AG04449 (cell line): ENCODE measurements around the gene RRBP1.

Experiments
- CTCF ChIA-PET: fragments of 350-600 bp; formaldehyde crosslinking; extraction: SDS; loops from one replicate; lab custom pipeline; 2021; ENCODE audit warnings: antibody characterized with exemption; lab: Yijun Ruan, JAX
- POLR2A ChIA-PET: fragments of 400-600, 350-600 bp; formaldehyde crosslinking; extraction: SDS; loops from one replicate; lab custom pipeline; 2020; ENCODE audit warnings: antibody characterized with exemption, inconsistent platforms; lab: Yijun Ruan, JAX
- DNase-seq: peaks from one replicate; pipeline ENCODE4 v3.0.0-alpha.2; 2010; ENCODE audit warnings: low read depth, low spot score
- H3K4me3 ChIP-seq: 2 replicates; pipeline ENCODE4 v1.5.1; 2011; ENCODE audit warnings: low read depth, mild to moderate bottlenecking, control low read depth, low read length
- CTCF ChIP-seq: IDR thresholded peaks from one replicate; pipeline ENCODE4 v1.5.1; 2011; ENCODE audit warnings: mild to moderate bottlenecking, moderate library complexity, low read length, control low read depth, inconsistent platforms; ENCODE audit not compliant: insufficient read depth; ENCODE audit errors: missing control alignments

Gene RRBP1

GRCh38 chr20:17688965-17689364, 6.9 kb upstream of the RRBP1 start:
- no peak overlapping the region for H3K4me3 ChIP-seq
- no peak for DNase-seq
- TF ChIP-seq CTCF: no peak
- ChIA-PET CTCF (interaction anchor here (0.6 to 1.9 kb wide), 3 partner anchors 8 to 249 kb away, joined by 3 to 4 read pairs (median 3); no protein-coding TSS in a partner anchor), POLR2A (interaction anchor here (0.7 kb wide), 1 partner anchor 240 kb away, joined by 3 read pairs; no protein-coding TSS in a partner anchor)

DNA sequence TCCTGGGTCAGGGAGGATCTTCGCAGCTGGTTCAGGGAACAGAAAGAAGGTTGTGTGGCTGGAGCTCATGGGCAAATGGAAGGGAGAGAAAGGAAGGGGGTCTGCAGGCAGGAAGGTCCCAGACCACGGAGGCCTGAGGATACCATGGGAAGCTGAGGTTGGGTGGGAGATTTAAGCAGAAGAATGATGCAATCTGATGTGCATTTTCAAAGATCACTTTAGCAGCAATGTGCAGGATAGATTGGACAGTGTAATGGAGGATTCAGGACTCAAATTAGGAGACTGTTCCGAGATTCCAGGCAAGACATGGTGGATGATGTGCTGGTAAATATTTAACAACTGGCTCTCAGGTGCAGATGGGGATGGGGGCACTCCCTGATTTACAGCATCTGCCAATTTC, 5.8 kb upstream of the RRBP1 start:
- CTCF ChIA-PET: interaction anchor here (2.0 kb wide), 1 partner anchor 215 kb away, joined by 5 read pairs; no protein-coding TSS in a partner anchor
- POLR2A ChIA-PET: no interaction called here
- no peak overlapping the region for H3K4me3 ChIP-seq
- no peak for DNase-seq
- TF ChIP-seq CTCF: no peak

DNA sequence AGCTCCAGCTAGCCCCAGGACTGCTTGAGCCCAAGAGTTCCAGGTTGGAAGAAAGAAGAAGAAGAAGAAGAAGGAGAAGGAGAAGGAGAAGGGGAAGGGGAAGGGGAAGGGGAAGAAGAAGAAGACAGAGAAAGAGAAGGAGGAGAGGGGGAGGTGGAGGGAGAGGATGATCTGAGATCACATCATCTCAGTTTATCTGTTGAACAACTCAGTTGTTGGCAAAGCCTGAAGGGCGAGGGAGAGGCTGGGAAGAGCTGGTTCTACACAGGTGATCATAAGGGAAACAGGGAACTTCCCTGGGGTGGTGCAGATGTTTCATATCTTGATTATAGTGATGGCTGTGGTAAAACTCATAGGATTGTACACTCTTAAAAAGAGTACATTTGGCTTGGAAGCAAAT, 3.1 kb upstream of the RRBP1 start:
- DNase-seq: no peak
- H3K4me3 ChIP-seq: no peak overlapping the region
- ChIA-PET CTCF (interaction anchor here (1.2 to 1.4 kb wide), 2 partner anchors 15 to 213 kb away, joined by 3 read pairs; partner anchors contain the start of gene BANF2), POLR2A (no interaction called here)
- no peak for TF ChIP-seq CTCF

GRCh38 chr20:17684077-17684888, 2.2 kb upstream of the RRBP1 start:
- no peak for DNase-seq
- CTCF ChIA-PET: interaction anchor here (1.2 to 9.2 kb wide), 5 partner anchors 9 to 214 kb away, joined by 3 to 140 read pairs (median 7); no protein-coding TSS in a partner anchor
- H3K4me3 ChIP-seq: no peak overlapping the region
- POLR2A ChIA-PET: no interaction called here
- no peak for TF ChIP-seq CTCF

DNA sequence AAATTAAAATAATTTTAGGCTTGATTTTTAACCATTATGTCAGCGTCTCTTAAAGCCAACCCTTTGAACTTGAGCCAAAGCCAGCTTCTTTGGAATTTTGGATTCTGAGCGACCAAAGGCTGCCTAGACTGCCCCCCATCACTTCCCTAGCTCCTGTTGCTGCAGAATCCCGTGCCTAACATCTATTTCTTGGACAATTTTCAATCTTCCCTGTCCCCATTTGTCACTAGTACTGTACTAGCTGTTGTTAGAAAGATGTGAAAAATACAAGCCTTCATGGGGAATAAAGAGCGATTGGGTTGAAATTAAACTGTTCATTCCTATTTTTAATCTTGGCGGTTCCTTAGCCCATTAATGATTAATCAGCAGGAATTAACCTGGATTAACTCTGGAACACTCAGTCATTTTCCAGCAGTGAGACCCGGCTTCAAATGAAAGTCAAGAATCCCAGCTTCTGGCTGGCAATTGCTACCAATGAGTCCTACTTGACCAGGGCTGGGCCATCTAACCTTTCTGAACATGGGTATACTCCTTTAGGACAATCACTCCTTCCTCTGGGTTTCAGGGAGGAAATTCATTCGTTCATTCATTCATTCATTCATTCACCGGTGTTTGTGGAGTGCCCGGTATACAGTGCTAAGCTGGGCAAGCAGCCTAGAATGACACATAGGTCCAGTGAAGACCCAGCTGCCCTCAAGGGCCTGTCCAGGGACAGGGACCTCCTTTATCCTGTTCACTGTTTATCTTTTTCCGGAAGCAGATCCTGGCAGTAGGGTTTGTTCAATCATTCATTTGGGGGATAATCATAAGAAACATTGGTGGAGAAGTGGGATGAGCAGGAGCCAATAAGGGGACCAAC, 1.4 kb upstream of the RRBP1 start:
- TF ChIP-seq CTCF: no peak
- POLR2A ChIA-PET: interaction anchor here (1.1 to 2.9 kb wide), 12 partner anchors 8 to 190 kb away, joined by 3 to 35 read pairs (median 6); no protein-coding TSS in a partner anchor

More for the DNA sequence above, 1.4 kb upstream of the RRBP1 start:
- CTCF ChIA-PET: interaction anchor here (0.9 to 9.2 kb wide), 38 partner anchors 8 to 314 kb away, joined by 3 to 140 read pairs (median 5); partner anchors contain the start of gene BANF2
- DNase-seq: no peak
- no peak overlapping the region for H3K4me3 ChIP-seq
